ENCODE measurements around the gene MOCS1.

DNA sequence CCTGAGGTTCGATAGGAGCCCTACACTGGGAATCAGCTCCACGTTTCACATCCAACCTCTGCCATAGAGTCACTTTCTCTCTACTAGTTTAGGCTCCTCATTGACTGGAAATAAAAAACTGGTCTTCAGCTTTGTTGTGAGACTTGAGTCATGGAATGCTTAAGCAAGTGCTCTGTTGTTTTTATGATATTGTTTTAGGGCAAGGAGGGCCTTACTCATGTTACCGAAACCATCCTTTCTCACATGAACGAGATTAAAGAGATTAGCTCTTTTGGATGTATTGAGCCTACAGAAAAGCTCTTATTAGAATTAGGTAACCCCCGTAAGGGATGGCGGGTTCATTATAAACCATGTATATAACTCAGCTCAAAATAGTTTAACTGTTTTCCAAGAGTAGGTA, 6.9 kb upstream of the MOCS1 start:
- TF ChIP-seq, protein P1, sequence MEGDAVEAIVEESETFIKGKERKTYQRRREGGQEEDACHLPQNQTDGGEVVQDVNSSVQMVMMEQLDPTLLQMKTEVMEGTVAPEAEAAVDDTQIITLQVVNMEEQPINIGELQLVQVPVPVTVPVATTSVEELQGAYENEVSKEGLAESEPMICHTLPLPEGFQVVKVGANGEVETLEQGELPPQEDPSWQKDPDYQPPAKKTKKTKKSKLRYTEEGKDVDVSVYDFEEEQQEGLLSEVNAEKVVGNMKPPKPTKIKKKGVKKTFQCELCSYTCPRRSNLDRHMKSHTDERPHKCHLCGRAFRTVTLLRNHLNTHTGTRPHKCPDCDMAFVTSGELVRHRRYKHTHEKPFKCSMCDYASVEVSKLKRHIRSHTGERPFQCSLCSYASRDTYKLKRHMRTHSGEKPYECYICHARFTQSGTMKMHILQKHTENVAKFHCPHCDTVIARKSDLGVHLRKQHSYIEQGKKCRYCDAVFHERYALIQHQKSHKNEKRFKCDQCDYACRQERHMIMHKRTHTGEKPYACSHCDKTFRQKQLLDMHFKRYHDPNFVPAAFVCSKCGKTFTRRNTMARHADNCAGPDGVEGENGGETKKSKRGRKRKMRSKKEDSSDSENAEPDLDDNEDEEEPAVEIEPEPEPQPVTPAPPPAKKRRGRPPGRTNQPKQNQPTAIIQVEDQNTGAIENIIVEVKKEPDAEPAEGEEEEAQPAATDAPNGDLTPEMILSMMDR (IDR thresholded peaks at IDR 0.05) = no peak
- no peak for TF ChIP-seq ZFX (IDR thresholded peaks at IDR 0.05; ENCODE audit: borderline replicate concordance)

All from 22Rv1 (cell line).